Activated T-helper 1 cell treated with Interleukin-2 at 50 U/mL for 16 hours (primary cell): ENCODE data around the gene SWT1.

Experiments used
- DNase-seq: peaks from one replicate; pipeline ENCODE4 v3.0.0-alpha.2; 2020; ENCODE audit warnings: low read depth

The SWT1 gene

GRCh38 chr1:185156854-185157598 is at the start of gene SWT1, which contains the start of gene TRMT1L:
SWT1 (plus strand) TSS chr1:185157167; CDS start chr1:185160842, 3,675 bp downstream.
TRMT1L (minus strand) TSS chr1:185156953; CDS start chr1:185156712, 241 bp downstream.
- peak; percentile 97 for DNase-seq

GRCh38 chr1:185108321-185108720 is 48.6 kb upstream of the SWT1 start:
- DNase-seq, result no peak

GRCh38 chr1:185110145-185110544 is 46.8 kb upstream of the SWT1 start:
- DNase-seq, result no peak

GRCh38 chr1:185111873-185112272 is 45.1 kb upstream of the SWT1 start:
- DNase-seq, result no peak

GRCh38 chr1:185112356-185112755 is 44.6 kb upstream of the SWT1 start:
- no peak for DNase-seq

GRCh38 chr1:185129708-185130107 is 27.3 kb upstream of the SWT1 start:
- DNase-seq, result no peak

GRCh38 chr1:185132534-185132933 is 24.4 kb upstream of the SWT1 start:
- no peak for DNase-seq

- no peak for DNase-seq
Measured at GRCh38 chr1:185137896-185138545, 18.9 kb upstream of the SWT1 start.

GRCh38 chr1:185139246-185139645 is 17.7 kb upstream of the SWT1 start:
- no peak for DNase-seq

GRCh38 chr1:185144233-185144632 is 12.7 kb upstream of the SWT1 start:
- DNase-seq, result no peak

- no peak for DNase-seq
Measured at GRCh38 chr1:185151215-185151614, 5.8 kb upstream of the SWT1 start.

GRCh38 chr1:185152187-185152767 is 4.7 kb upstream of the SWT1 start:
- DNase-seq, result no peak

GRCh38 chr1:185154912-185155513 is 2.0 kb upstream of the SWT1 start:
- no peak for DNase-seq

GRCh38 chr1:185155600-185156287 is 1.2 kb upstream of the SWT1 start:
- DNase-seq, result no peak

- no peak for DNase-seq
Measured at GRCh38 chr1:185156288-185156853, 596 bp upstream of the SWT1 start.

- no peak for DNase-seq
Measured at GRCh38 chr1:185157599-185158412, 839 bp downstream of the SWT1 start.

GRCh38 chr1:185158800-185159199 is 1.8 kb downstream of the SWT1 start:
- no peak for DNase-seq

- no peak for DNase-seq
Measured at GRCh38 chr1:185159966-185160365, 3.0 kb downstream of the SWT1 start.

GRCh38 chr1:185162491-185162890 is 5.5 kb downstream of the SWT1 start:
- DNase-seq, result no peak

GRCh38 chr1:185166106-185166505 is 9.1 kb downstream of the SWT1 start:
- no peak for DNase-seq

GRCh38 chr1:185170291-185170848 is 13.4 kb downstream of the SWT1 start:
- no peak for DNase-seq
